DOHH2 (cell line): ENCODE results near the gene CHRNA9.

Experiments
- H3F3A ChIP-seq: fragments of 200-600 bp; sonication (generic), shearing (Covaris generic); 2 replicates; pipeline ENCODE4 v1.6.0; 2016; ENCODE audit warnings: antibody characterized with exemption, mild to moderate bottlenecking; ENCODE audit not compliant: control insufficient read depth, insufficient read depth
- H3K27ac ChIP-seq: fragments of 200-600 bp; sonication (generic); 2 replicates; pipeline ENCODE4 v1.5.1; 2014; ENCODE audit warnings: low read depth, mild to moderate bottlenecking, low read length, moderate library complexity
- H3K27me3 ChIP-seq: fragments of 200-600 bp; sonication (generic); 2 replicates; pipeline ENCODE4 v1.6.1; 2014; ENCODE audit warnings: mild to moderate bottlenecking, low read length, mixed read lengths; ENCODE audit not compliant: control insufficient read depth
- H3K36me3 ChIP-seq: fragments of 200-600 bp; sonication (generic); 2 replicates; pipeline ENCODE4 v1.6.1; 2014; ENCODE audit warnings: mild to moderate bottlenecking, low read length, moderate library complexity, mixed read lengths; ENCODE audit not compliant: control insufficient read depth
- H3K4me1 ChIP-seq: fragments of 200-600 bp; sonication (generic); 2 replicates; pipeline ENCODE4 v1.6.1; 2014; ENCODE audit warnings: mild to moderate bottlenecking, low read length, mixed read lengths; ENCODE audit not compliant: control insufficient read depth
- H3K4me2 ChIP-seq: fragments of 200-600 bp; sonication (generic); 2 replicates; pipeline ENCODE4 v1.6.0; 2014; ENCODE audit warnings: mild to moderate bottlenecking, low read length, moderate library complexity
- H3K4me3 ChIP-seq: fragments of 200-600 bp; sonication (generic); 2 replicates; pipeline ENCODE4 v1.5.1; 2014; ENCODE audit warnings: mild to moderate bottlenecking, low read length, mixed read lengths
- H3K79me2 ChIP-seq: fragments of 200-600 bp; sonication (generic); 2 replicates; pipeline ENCODE4 v1.6.1; 2014; ENCODE audit warnings: mild to moderate bottlenecking, low read length, mixed read lengths; ENCODE audit not compliant: control insufficient read depth
- H3K9me2 ChIP-seq: fragments of 200-600 bp; sonication (generic); replicated peaks from 2 replicates; pipeline ENCODE4 v1.6.1; 2014; ENCODE audit warnings: mild to moderate bottlenecking, low read length, mixed read lengths; ENCODE audit not compliant: control insufficient read depth
- H3K9me3 ChIP-seq: fragments of 200-600 bp; sonication (generic); 2 replicates; pipeline ENCODE4 v1.6.1; 2014; ENCODE audit warnings: antibody characterized with exemption, low read length, mixed read lengths; ENCODE audit not compliant: control insufficient read depth, insufficient read depth
- H4K20me1 ChIP-seq: fragments of 200-600 bp; sonication (generic); 2 replicates; pipeline ENCODE4 v1.6.0; 2014; ENCODE audit warnings: low read depth, mild to moderate bottlenecking, antibody characterized with exemption, low read length, moderate library complexity; ENCODE audit not compliant: control insufficient read depth, insufficient read depth
- CTCF ChIP-seq: fragments of 200-600 bp; sonication (generic); IDR thresholded peaks from one replicate; pipeline ENCODE4 v1.5.1; 2014; ENCODE audit warnings: antibody characterized with exemption, mild to moderate bottlenecking, low read depth, low read length; ENCODE audit not compliant: poor library complexity, severe bottlenecking
- EZH2phosphoT487 ChIP-seq: fragments of 200-600 bp; sonication (generic); IDR thresholded peaks from 2 replicates; pipeline ENCODE4 v1.6.1; 2017; ENCODE audit warnings: borderline replicate concordance, mild to moderate bottlenecking, antibody characterized with exemption, low read length, moderate library complexity, mixed read lengths

The CHRNA9 gene

GRCh38 chr4:40307627-40308497 is 27.3 kb upstream of the CHRNA9 start:
- Histone ChIP-seq H3K36me3 (peaks cover 4% of the 10 kb centered on the region), H4K20me1 (no peaks in the 10 kb centered on the region), H3K27me3 (no peaks in the 10 kb centered on the region), H3K79me2 (peaks cover 12% of the 10 kb centered on the region), H3K4me3 (peak overlapping the region; percentile 75), H3F3A (peaks cover 58% of the 10 kb centered on the region), H3K27ac (peak overlapping the region; percentile 97), H3K9me3 (peaks cover 3% of the 10 kb centered on the region; the same call in 1 of the 2 replicates), H3K4me2 (peak overlapping the region; percentile 71), H3K4me1 (peaks cover 95% of the 10 kb centered on the region), H3K9me2 (no peaks in the 10 kb centered on the region)
- TF ChIP-seq CTCF (peak; percentile 36), EZH2phosphoT487 (no peak)

- peaks cover 3% of the 10 kb centered on the region; the same call in 1 of the 2 replicates for H3K9me3 ChIP-seq
- H3F3A ChIP-seq, result peaks cover 53% of the 10 kb centered on the region
- peak overlapping the region; percentile 71 for H3K4me2 ChIP-seq
- H3K4me3 ChIP-seq, result peak overlapping the region; percentile 75
- H3K27me3 ChIP-seq, result no peaks in the 10 kb centered on the region
- no peaks in the 10 kb centered on the region for H3K9me2 ChIP-seq
- TF ChIP-seq CTCF (no peak), EZH2phosphoT487 (no peak)
- H4K20me1 ChIP-seq, result no peaks in the 10 kb centered on the region
- peaks cover 12% of the 10 kb centered on the region for H3K79me2 ChIP-seq
- H3K4me1 ChIP-seq, result peaks cover 91% of the 10 kb centered on the region
- peaks cover 4% of the 10 kb centered on the region for H3K36me3 ChIP-seq
- H3K27ac ChIP-seq, result peak overlapping the region; percentile 97
These were observed 26.5 kb upstream of the CHRNA9 start for GRCh38 chr4:40308528-40309122.

GRCh38 chr4:40309250-40309774 is 25.8 kb upstream of the CHRNA9 start:
- no peaks in the 10 kb centered on the region for H4K20me1 ChIP-seq
- no peak for TF ChIP-seq EZH2phosphoT487
- peak; percentile 96 for TF ChIP-seq CTCF
- peak overlapping the region; percentile 75 for H3K4me3 ChIP-seq

More at GRCh38 chr4:40309250-40309774, 25.8 kb upstream of the CHRNA9 start:
- Histone ChIP-seq H3K36me3 (peaks cover 4% of the 10 kb centered on the region), H3K27me3 (no peaks in the 10 kb centered on the region), H3F3A (peaks cover 51% of the 10 kb centered on the region), H3K4me1 (peaks cover 87% of the 10 kb centered on the region), H3K27ac (peak overlapping the region; percentile 97), H3K9me3 (peaks cover 3% of the 10 kb centered on the region; the same call in 1 of the 2 replicates), H3K9me2 (no peaks in the 10 kb centered on the region), H3K79me2 (peaks cover 12% of the 10 kb centered on the region), H3K4me2 (peak overlapping the region; percentile 71)
